Esophagus squamous epithelium (tissue), 4 donors: ENCODE measurements around the gene PFKL.

Source experiments
- CTCF ChIP-seq, 6 experiments: fragments of 450-650 bp in 4 of 6; fragments of 200-600 bp in 2 of 6; sonication (generic) in 2 of 6; IDR thresholded peaks; one replicate each; pipeline ENCODE4 v1.5.1; 2016 to 2019; ENCODE audit warnings: antibody characterized with exemption in 6 of 6, mild to moderate bottlenecking in 4 of 6, moderate library complexity in 4 of 6
- POLR2A ChIP-seq, 4 donors: fragments of 450-650 bp; IDR thresholded peaks; one replicate each; pipeline ENCODE4 v1.6.1; 2017; ENCODE audit warnings: antibody characterized with exemption in 4 of 4, mild to moderate bottlenecking in 4 of 4, moderate library complexity in 3 of 4

DNA sequence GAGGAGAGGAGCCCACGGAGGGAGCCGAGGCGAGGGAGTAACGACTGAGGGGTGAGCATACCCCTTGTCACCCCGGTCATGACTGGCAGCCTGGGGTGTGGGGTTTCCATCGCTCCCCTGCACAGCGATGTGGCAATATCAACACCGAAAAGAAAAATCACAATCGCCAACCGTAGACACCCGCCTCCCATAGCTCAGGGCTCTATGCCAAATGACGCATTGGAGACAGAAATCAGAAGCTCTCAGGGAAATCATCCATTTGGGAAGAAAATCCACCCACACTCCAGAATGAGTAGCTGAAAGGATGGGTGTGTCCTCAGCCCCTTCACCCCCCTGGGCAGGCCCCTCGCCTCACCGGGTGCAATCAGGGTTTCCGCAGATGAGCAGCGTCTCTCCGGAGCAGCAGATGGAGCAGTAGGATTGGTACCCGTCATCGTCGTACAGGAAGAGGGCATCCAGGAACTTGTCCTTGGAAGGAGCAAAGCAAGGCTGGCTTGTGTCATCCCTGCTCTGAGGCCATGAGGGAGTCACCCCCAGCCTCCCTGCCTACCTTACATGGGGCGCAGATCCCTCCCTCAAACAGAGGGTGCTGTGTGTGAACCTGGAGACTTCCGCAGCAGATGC lies 40.7 kb upstream of the PFKL start:
- no peak for TF ChIP-seq CTCF (IDR thresholded peaks at IDR 0.05)
- TF ChIP-seq POLR2A (IDR thresholded peaks at IDR 0.05): no peak
